MM.1S (cell line): ENCODE data around the gene STARD3.

Experiments
- DNase-seq: peaks from one replicate; pipeline ENCODE4 v3.0.0-alpha.2; 2015
- H2AFZ ChIP-seq: fragments of 300-600 bp; sonication (generic); 2 replicates; pipeline ENCODE4 v1.6.0; 2016; ENCODE audit warnings: antibody characterized with exemption, low read length
- H3F3A ChIP-seq: fragments of 300-600 bp; sonication (generic); 2 replicates; pipeline ENCODE4 v1.6.1; 2016; ENCODE audit warnings: mild to moderate bottlenecking, antibody characterized with exemption, low read length, moderate library complexity, mixed read lengths; ENCODE audit not compliant: insufficient read depth
- H3K27ac ChIP-seq: fragments of 300-600 bp; sonication (generic); 2 replicates; pipeline ENCODE4 v1.5.1; 2016; ENCODE audit warnings: mild to moderate bottlenecking, low read length
- H3K27me3 ChIP-seq: fragments of 300-600 bp; sonication (generic); replicated peaks from 2 replicates; pipeline ENCODE4 v1.6.0; 2016; ENCODE audit warnings: low read length; ENCODE audit not compliant: insufficient read depth
- H3K36me3 ChIP-seq: fragments of 300-600 bp; sonication (generic); replicated peaks from 2 replicates; pipeline ENCODE4 v1.6.1; 2016; ENCODE audit warnings: mild to moderate bottlenecking, low read length, mixed read lengths; ENCODE audit not compliant: insufficient read depth
- H3K4me1 ChIP-seq: fragments of 300-600 bp; sonication (generic); 2 replicates; pipeline ENCODE4 v1.6.1; 2016; ENCODE audit warnings: low read length, mixed read lengths
- H3K4me2 ChIP-seq: fragments of 300-600 bp; sonication (generic); 2 replicates; pipeline ENCODE4 v1.6.0; 2016; ENCODE audit warnings: low read depth, low read length
- H3K4me3 ChIP-seq: fragments of 300-600 bp; sonication (generic); 2 replicates; pipeline ENCODE4 v1.5.1; 2016; ENCODE audit warnings: low read length, mixed read lengths
- H3K79me2 ChIP-seq: fragments of 300-600 bp; sonication (generic); 2 replicates; pipeline ENCODE4 v1.6.1; 2016; ENCODE audit warnings: mixed run types, low read length, mixed read lengths
- H3K9ac ChIP-seq: fragments of 300-600 bp; sonication (generic); 2 replicates; pipeline ENCODE4 v1.6.1; 2016; ENCODE audit warnings: low read length, mixed read lengths
- H3K9me2 ChIP-seq: fragments of 300-600 bp; sonication (generic); replicated peaks from 2 replicates; pipeline ENCODE4 v1.6.1; 2016; ENCODE audit warnings: mild to moderate bottlenecking, low read length, mixed read lengths; ENCODE audit not compliant: insufficient read depth
- H3K9me3 ChIP-seq: fragments of 300-600 bp; sonication (generic); replicated peaks from 2 replicates; pipeline ENCODE4 v1.6.1; 2016; ENCODE audit warnings: mild to moderate bottlenecking, low read length, mixed read lengths; ENCODE audit not compliant: insufficient read depth
- H4K20me1 ChIP-seq: fragments of 300-600 bp; sonication (generic); 2 replicates; pipeline ENCODE4 v1.6.1; 2016; ENCODE audit warnings: mild to moderate bottlenecking, low read length, moderate library complexity, mixed read lengths; ENCODE audit not compliant: insufficient read depth
- CTCF ChIP-seq: fragments of 300-600 bp; sonication (generic); IDR thresholded peaks from 2 replicates; pipeline ENCODE4 v1.5.1; 2016; ENCODE audit warnings: antibody characterized with exemption, low read length, mixed read lengths
- EZH2 ChIP-seq: fragments of 300-600 bp; sonication (generic); optimal IDR thresholded peaks from 2 replicates; pipeline ENCODE3; 2017; ENCODE audit warnings: low read depth, mild to moderate bottlenecking, antibody characterized with exemption, low read length, mixed read lengths
- EZH2phosphoT487 ChIP-seq: fragments of 300-600 bp; sonication (generic); IDR thresholded peaks from 2 replicates; pipeline ENCODE4 v1.6.1; 2018; ENCODE audit warnings: antibody characterized with exemption, low read length

Gene STARD3

GRCh38 chr17:39659279-39660010 is 22.5 kb downstream of the STARD3 start:
- H3K9me3 ChIP-seq, result no peaks in the 10 kb centered on the region
- H3F3A ChIP-seq, result no peaks in the 10 kb centered on the region
- no peaks in the 10 kb centered on the region for H3K9me2 ChIP-seq
- H3K4me2 ChIP-seq, result no peak overlapping the region
- no peak overlapping the region for H3K4me3 ChIP-seq
- no peak overlapping the region for H3K9ac ChIP-seq
- DNase-seq, result no peak
- no peaks in the 10 kb centered on the region for H3K27me3 ChIP-seq
- H3K27ac ChIP-seq, result no peak overlapping the region
- no peaks in the 10 kb centered on the region for H3K4me1 ChIP-seq
- H3K36me3 ChIP-seq, result no peaks in the 10 kb centered on the region
- no peak for TF ChIP-seq CTCF
- no peak for TF ChIP-seq EZH2phosphoT487
- TF ChIP-seq EZH2, result no peak
- no peaks in the 10 kb centered on the region for H4K20me1 ChIP-seq
- H2AFZ ChIP-seq, result no peak overlapping the region
- H3K79me2 ChIP-seq, result 0 out of 2 replicates have a peak, but pooled peaks cover 7% of the 10 kb centered on the region

GRCh38 chr17:39660011-39660360 is 23.0 kb downstream of the STARD3 start:
- no peak overlapping the region for H2AFZ ChIP-seq
- H3K36me3 ChIP-seq, result no peaks in the 10 kb centered on the region
- H3K27ac ChIP-seq, result no peak overlapping the region
- TF ChIP-seq EZH2phosphoT487 (no peak), EZH2 (no peak), CTCF (no peak)
- 0 out of 2 replicates have a peak, but pooled peaks cover 3% of the 10 kb centered on the region for H3K79me2 ChIP-seq
- H3K4me3 ChIP-seq, result no peak overlapping the region
- H4K20me1 ChIP-seq, result no peaks in the 10 kb centered on the region
- no peaks in the 10 kb centered on the region for H3K27me3 ChIP-seq
- H3K4me1 ChIP-seq, result no peaks in the 10 kb centered on the region
- H3K9me2 ChIP-seq, result no peaks in the 10 kb centered on the region
- no peak overlapping the region for H3K9ac ChIP-seq
- no peaks in the 10 kb centered on the region for H3K9me3 ChIP-seq
- no peak overlapping the region for H3K4me2 ChIP-seq
- DNase-seq, result no peak
- no peaks in the 10 kb centered on the region for H3F3A ChIP-seq

- H3K4me2 ChIP-seq, result no peak overlapping the region
- no peaks in the 10 kb centered on the region for H4K20me1 ChIP-seq
- TF ChIP-seq EZH2phosphoT487 (no peak), EZH2 (no peak), CTCF (no peak)
These were observed 23.7 kb downstream of the STARD3 start for GRCh38 chr17:39660397-39661385.

More at GRCh38 chr17:39660397-39661385, 23.7 kb downstream of the STARD3 start:
- Histone ChIP-seq H3K27ac (no peak overlapping the region), H3K36me3 (no peaks in the 10 kb centered on the region), H3K9me2 (no peaks in the 10 kb centered on the region), H3K4me1 (no peaks in the 10 kb centered on the region), H3K79me2 (no peaks in the 10 kb centered on the region), H3K4me3 (no peak overlapping the region), H2AFZ (no peak overlapping the region), H3K27me3 (no peaks in the 10 kb centered on the region), H3K9ac (no peak overlapping the region), H3F3A (no peaks in the 10 kb centered on the region), H3K9me3 (no peaks in the 10 kb centered on the region)
- no peak for DNase-seq
